Measurements from ENCODE around the gene PRND.

GRCh38 chr20:4710106-4710475, 11.6 kb upstream of the PRND start:
- TF ChIP-seq CTCF (IDR thresholded peaks at IDR 0.05; ENCODE audit: low read length): no peak
- no peak for TF ChIP-seq EZH2 (IDR thresholded peaks at IDR 0.05; ENCODE audit: borderline replicate concordance, low read length)
